HEK293 (cell line): ENCODE measurements around the gene GGN.

Experiments
- CTCF ChIA-PET: fragments of 350-600 bp; formaldehyde crosslinking; extraction: SDS; loops from one replicate; lab custom pipeline; 2021; ENCODE audit warnings: antibody characterized with exemption; lab: Yijun Ruan, JAX
- POLR2A ChIA-PET: fragments of 300-600 bp; formaldehyde crosslinking; extraction: SDS; loops from one replicate; lab custom pipeline; 2020; ENCODE audit warnings: antibody characterized with exemption, inconsistent platforms; lab: Yijun Ruan, JAX
- H3K27ac ChIP-seq: fragments of 200-500 bp; sonication (Bioruptor generic); 2 replicates; pipeline ENCODE4 v1.5.1; 2014; ENCODE audit warnings: low read depth, low read length, control low read depth, inconsistent platforms; ENCODE audit errors: extremely low read depth
- H3K36me3 ChIP-seq, 2 experiments: fragments of 200-500 bp in 1 of 2; sonication (Bioruptor generic) in 1 of 2; 1 replicate in 1 of 2; 2 replicates in 1 of 2; pipeline ENCODE4 v1.5.1; 2014 to 2017; ENCODE audit warnings: inconsistent platforms in 2 of 2, low read length in 2 of 2; ENCODE audit not compliant: control insufficient read depth in 2 of 2, insufficient read depth in 1 of 2
- H3K4me1 ChIP-seq: fragments of 200-500 bp; sonication (Bioruptor generic); 2 replicates; pipeline ENCODE4 v1.5.1; 2014; ENCODE audit warnings: mild to moderate bottlenecking, low read length, inconsistent platforms; ENCODE audit not compliant: control insufficient read depth, insufficient read depth
- H3K4me3 ChIP-seq: 2 replicates; pipeline ENCODE4 v1.5.1; 2011; ENCODE audit warnings: low read depth, mild to moderate bottlenecking, control low read depth, low read length, moderate library complexity
- H3K9me3 ChIP-seq: fragments of 200-500 bp; sonication (Bioruptor generic); 2 replicates; pipeline ENCODE4 v1.5.1; 2014; ENCODE audit warnings: low read depth, low read length, inconsistent platforms; ENCODE audit not compliant: control insufficient read depth, insufficient read depth
- GLIS1 ChIP-seq: fragments of 450-650 bp; formaldehyde crosslinking; IDR thresholded peaks from 2 replicates; pipeline ENCODE4 v1.5.1; 2016; ENCODE audit warnings: missing biosample characterization, missing genetic modification characterization
- GLIS2 ChIP-seq: fragments of 450-650 bp; formaldehyde crosslinking; IDR thresholded peaks from 2 replicates; pipeline ENCODE4 v1.5.1; 2016; ENCODE audit warnings: missing biosample characterization, missing genetic modification characterization
- IKZF3 ChIP-seq: fragments of 450-650 bp; IDR thresholded peaks from 2 replicates; pipeline ENCODE4 v1.5.0; 2018; ENCODE audit warnings: missing biosample characterization, mild to moderate bottlenecking, missing genetic modification characterization, moderate library complexity
- KLF1 ChIP-seq: fragments of 450-650 bp; formaldehyde crosslinking; IDR thresholded peaks from 2 replicates; pipeline ENCODE4 v1.5.1; 2016; ENCODE audit warnings: missing biosample characterization, missing genetic modification characterization
- KLF7 ChIP-seq: fragments of 450-650 bp; formaldehyde crosslinking; IDR thresholded peaks from 2 replicates; pipeline ENCODE4 v1.5.1; 2016; ENCODE audit warnings: missing biosample characterization, missing genetic modification characterization, borderline replicate concordance
- MEIS1 ChIP-seq: sonication (generic); formaldehyde crosslinking; IDR thresholded peaks from 2 replicates; pipeline ENCODE4 v1.8.1; 2022; ENCODE audit warnings: missing genetic modification reagents, mild to moderate bottlenecking, borderline replicate concordance
- RBAK ChIP-seq: fragments of 450-650 bp; formaldehyde crosslinking; IDR thresholded peaks from 2 replicates; pipeline ENCODE4 v1.5.1; 2016; ENCODE audit warnings: missing biosample characterization, missing genetic modification characterization
- SCRT2 ChIP-seq: fragments of 450-650 bp; formaldehyde crosslinking; IDR thresholded peaks from 2 replicates; pipeline ENCODE4 v1.5.1; 2016; ENCODE audit warnings: missing biosample characterization, missing genetic modification characterization
- ZBTB1 ChIP-seq: fragments of 450-650 bp; formaldehyde crosslinking; IDR thresholded peaks from 2 replicates; pipeline ENCODE4 v1.5.1; 2016; ENCODE audit warnings: missing biosample characterization, missing genetic modification characterization
- ZBTB21 ChIP-seq: fragments of 450-650 bp; formaldehyde crosslinking; IDR thresholded peaks from 2 replicates; pipeline ENCODE4 v1.5.1; 2017; ENCODE audit warnings: missing biosample characterization, missing genetic modification characterization
- ZNF114 ChIP-seq: fragments of 450-650 bp; formaldehyde crosslinking; IDR thresholded peaks from 2 replicates; pipeline ENCODE4 v1.5.0; 2017; ENCODE audit warnings: missing biosample characterization, missing genetic modification characterization
- ZNF121 ChIP-seq: fragments of 450-650 bp; formaldehyde crosslinking; IDR thresholded peaks from 2 replicates; pipeline ENCODE4 v1.5.1; 2016; ENCODE audit warnings: missing biosample characterization, missing genetic modification characterization
- ZNF132 ChIP-seq: fragments of 450-650 bp; formaldehyde crosslinking; IDR thresholded peaks from 2 replicates; pipeline ENCODE4 v1.5.1; 2017; ENCODE audit warnings: missing biosample characterization, missing genetic modification characterization, borderline replicate concordance
- ZNF155 ChIP-seq: fragments of 450-650 bp; formaldehyde crosslinking; IDR thresholded peaks from 2 replicates; pipeline ENCODE4 v1.5.1; 2016; ENCODE audit warnings: missing biosample characterization, missing genetic modification characterization
- ZNF175 ChIP-seq: fragments of 450-650 bp; formaldehyde crosslinking; IDR thresholded peaks from 2 replicates; pipeline ENCODE4 v1.5.1; 2016; ENCODE audit warnings: missing biosample characterization, missing genetic modification characterization
- ZNF202 ChIP-seq: fragments of 450-650 bp; formaldehyde crosslinking; IDR thresholded peaks from 2 replicates; pipeline ENCODE4 v1.5.1; 2016; ENCODE audit warnings: missing biosample characterization, missing genetic modification characterization, borderline replicate concordance
- ZNF248 ChIP-seq: fragments of 450-650 bp; formaldehyde crosslinking; IDR thresholded peaks from 2 replicates; pipeline ENCODE4 v1.5.1; 2017; ENCODE audit warnings: missing biosample characterization, missing genetic modification characterization
- ZNF391 ChIP-seq: fragments of 450-650 bp; formaldehyde crosslinking; IDR thresholded peaks from 2 replicates; pipeline ENCODE4 v1.5.1; 2016; ENCODE audit warnings: low read depth, missing biosample characterization, missing genetic modification characterization, borderline replicate concordance
- ZNF416 ChIP-seq: fragments of 450-650 bp; formaldehyde crosslinking; IDR thresholded peaks from 2 replicates; pipeline ENCODE4 v1.5.1; 2016; ENCODE audit warnings: missing biosample characterization, missing genetic modification characterization
- ZNF423 ChIP-seq: fragments of 450-650 bp; formaldehyde crosslinking; IDR thresholded peaks from 2 replicates; pipeline ENCODE4 v1.5.1; 2016; ENCODE audit warnings: missing biosample characterization, missing genetic modification characterization
- ZNF426 ChIP-seq: fragments of 450-650 bp; formaldehyde crosslinking; IDR thresholded peaks from 2 replicates; pipeline ENCODE4 v1.5.1; 2017; ENCODE audit warnings: missing biosample characterization, missing genetic modification characterization, mild to moderate bottlenecking, inconsistent platforms, moderate library complexity
- ZNF48 ChIP-seq: fragments of 450-650 bp; formaldehyde crosslinking; IDR thresholded peaks from 2 replicates; pipeline ENCODE4 v1.5.1; 2016; ENCODE audit warnings: missing biosample characterization, missing genetic modification characterization
- ZNF600 ChIP-seq: fragments of 450-650 bp; formaldehyde crosslinking; IDR thresholded peaks from 2 replicates; pipeline ENCODE4 v1.5.1; 2016; ENCODE audit warnings: missing biosample characterization, missing genetic modification characterization
- ZNF610 ChIP-seq: fragments of 450-650 bp; formaldehyde crosslinking; IDR thresholded peaks from 2 replicates; pipeline ENCODE4 v1.5.1; 2016; ENCODE audit warnings: missing biosample characterization, missing genetic modification characterization, borderline replicate concordance
- ZNF623 ChIP-seq: fragments of 450-650 bp; formaldehyde crosslinking; IDR thresholded peaks from 2 replicates; pipeline ENCODE4 v1.5.1; 2016; ENCODE audit warnings: missing biosample characterization, missing genetic modification characterization
- ZNF629 ChIP-seq: fragments of 450-650 bp; formaldehyde crosslinking; IDR thresholded peaks from 2 replicates; pipeline ENCODE4 v1.5.1; 2017; ENCODE audit warnings: missing biosample characterization, missing genetic modification characterization
- ZNF654 ChIP-seq: fragments of 450-650 bp; formaldehyde crosslinking; IDR thresholded peaks from 2 replicates; pipeline ENCODE4 v1.5.1; 2016; ENCODE audit warnings: low read depth, missing biosample characterization, missing genetic modification characterization
- TF ChIP-seq, protein P1 (sequence below): fragments of 450-650 bp; formaldehyde crosslinking; IDR thresholded peaks from 2 replicates; pipeline ENCODE4 v1.5.1; 2016; ENCODE audit warnings: missing biosample characterization, missing genetic modification characterization
- TF ChIP-seq, protein P2 (sequence below): fragments of 450-650 bp; formaldehyde crosslinking; IDR thresholded peaks from 2 replicates; pipeline ENCODE4 v1.5.1; 2016; ENCODE audit warnings: missing biosample characterization, missing genetic modification characterization
- TF ChIP-seq, protein P3 (sequence below): fragments of 450-650 bp; formaldehyde crosslinking; IDR thresholded peaks from 2 replicates; pipeline ENCODE4 v1.5.1; 2016; ENCODE audit warnings: missing biosample characterization, missing genetic modification characterization
- TF ChIP-seq, protein P4 (sequence below): fragments of 450-650 bp; formaldehyde crosslinking; IDR thresholded peaks from 2 replicates; pipeline ENCODE4 v1.5.1; 2016; ENCODE audit warnings: missing biosample characterization, missing genetic modification characterization, low read depth
- TF ChIP-seq, protein P5 (sequence below): fragments of 450-650 bp; formaldehyde crosslinking; IDR thresholded peaks from 2 replicates; pipeline ENCODE4 v1.5.1; 2016; ENCODE audit warnings: missing biosample characterization, missing genetic modification characterization

The GGN gene

DNA sequence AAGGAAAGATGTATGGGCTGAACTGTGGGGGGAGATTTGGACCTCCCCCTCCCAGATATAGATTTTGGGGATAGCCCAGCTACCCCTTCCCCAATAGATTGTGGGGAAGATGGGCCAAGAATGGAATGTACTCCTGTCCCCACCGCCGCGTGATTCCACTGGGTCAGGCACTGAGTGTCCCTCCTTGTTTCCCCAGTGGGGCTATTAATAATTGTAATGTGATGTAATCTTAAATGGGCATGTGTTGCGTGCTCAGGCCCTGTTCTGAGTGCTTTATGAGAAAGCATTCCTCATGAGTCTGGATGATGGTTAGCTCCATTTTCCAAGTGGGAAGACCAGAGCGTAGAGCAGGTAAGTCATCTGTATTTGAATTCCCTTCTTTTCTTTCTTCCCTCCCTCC, 12.1 kb downstream of the GGN start (continued):
- TF ChIP-seq GLIS2 (tag by site-specific recombination) (no peak), MEIS1 (CRISPR knock-in tag) (no peak), ZNF426 (tag by site-specific recombination) (no peak), ZNF600 (tag by site-specific recombination) (no peak), ZNF121 (tag by site-specific recombination) (no peak), ZNF132 (tag by site-specific recombination) (no peak), ZNF629 (tag by site-specific recombination) (0 out of 2 replicates have a peak, but pooled peaks have one; percentile 24), IKZF3 (peak; percentile 18; the same call in 1 of the 2 replicates), RBAK (tag by site-specific recombination) (0 out of 2 replicates have a peak, but pooled peaks have one; percentile 3), ZNF155 (tag by site-specific recombination) (no peak), ZNF114 (tag by site-specific recombination) (no peak), ZNF202 (tag by site-specific recombination) (no peak), ZNF48 (tag by site-specific recombination) (no peak), KLF1 (no peak), SCRT2 (tag by site-specific recombination) (peak; percentile 63; the same call in 1 of the 2 replicates)
- TF ChIP-seq, protein P1, sequence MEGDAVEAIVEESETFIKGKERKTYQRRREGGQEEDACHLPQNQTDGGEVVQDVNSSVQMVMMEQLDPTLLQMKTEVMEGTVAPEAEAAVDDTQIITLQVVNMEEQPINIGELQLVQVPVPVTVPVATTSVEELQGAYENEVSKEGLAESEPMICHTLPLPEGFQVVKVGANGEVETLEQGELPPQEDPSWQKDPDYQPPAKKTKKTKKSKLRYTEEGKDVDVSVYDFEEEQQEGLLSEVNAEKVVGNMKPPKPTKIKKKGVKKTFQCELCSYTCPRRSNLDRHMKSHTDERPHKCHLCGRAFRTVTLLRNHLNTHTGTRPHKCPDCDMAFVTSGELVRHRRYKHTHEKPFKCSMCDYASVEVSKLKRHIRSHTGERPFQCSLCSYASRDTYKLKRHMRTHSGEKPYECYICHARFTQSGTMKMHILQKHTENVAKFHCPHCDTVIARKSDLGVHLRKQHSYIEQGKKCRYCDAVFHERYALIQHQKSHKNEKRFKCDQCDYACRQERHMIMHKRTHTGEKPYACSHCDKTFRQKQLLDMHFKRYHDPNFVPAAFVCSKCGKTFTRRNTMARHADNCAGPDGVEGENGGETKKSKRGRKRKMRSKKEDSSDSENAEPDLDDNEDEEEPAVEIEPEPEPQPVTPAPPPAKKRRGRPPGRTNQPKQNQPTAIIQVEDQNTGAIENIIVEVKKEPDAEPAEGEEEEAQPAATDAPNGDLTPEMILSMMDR (tag by site-specific recombination) = no peak
- TF ChIP-seq, protein P2, sequence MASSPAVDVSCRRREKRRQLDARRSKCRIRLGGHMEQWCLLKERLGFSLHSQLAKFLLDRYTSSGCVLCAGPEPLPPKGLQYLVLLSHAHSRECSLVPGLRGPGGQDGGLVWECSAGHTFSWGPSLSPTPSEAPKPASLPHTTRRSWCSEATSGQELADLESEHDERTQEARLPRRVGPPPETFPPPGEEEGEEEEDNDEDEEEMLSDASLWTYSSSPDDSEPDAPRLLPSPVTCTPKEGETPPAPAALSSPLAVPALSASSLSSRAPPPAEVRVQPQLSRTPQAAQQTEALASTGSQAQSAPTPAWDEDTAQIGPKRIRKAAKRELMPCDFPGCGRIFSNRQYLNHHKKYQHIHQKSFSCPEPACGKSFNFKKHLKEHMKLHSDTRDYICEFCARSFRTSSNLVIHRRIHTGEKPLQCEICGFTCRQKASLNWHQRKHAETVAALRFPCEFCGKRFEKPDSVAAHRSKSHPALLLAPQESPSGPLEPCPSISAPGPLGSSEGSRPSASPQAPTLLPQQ (tag by site-specific recombination) = peak; percentile 100
- TF ChIP-seq, protein P3, sequence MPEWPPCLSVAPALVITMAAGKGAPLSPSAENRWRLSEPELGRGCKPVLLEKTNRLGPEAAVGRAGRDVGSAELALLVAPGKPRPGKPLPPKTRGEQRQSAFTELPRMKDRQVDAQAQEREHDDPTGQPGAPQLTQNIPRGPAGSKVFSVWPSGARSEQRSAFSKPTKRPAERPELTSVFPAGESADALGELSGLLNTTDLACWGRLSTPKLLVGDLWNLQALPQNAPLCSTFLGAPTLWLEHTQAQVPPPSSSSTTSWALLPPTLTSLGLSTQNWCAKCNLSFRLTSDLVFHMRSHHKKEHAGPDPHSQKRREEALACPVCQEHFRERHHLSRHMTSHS (tag by site-specific recombination) = no peak
- TF ChIP-seq, protein P4, sequence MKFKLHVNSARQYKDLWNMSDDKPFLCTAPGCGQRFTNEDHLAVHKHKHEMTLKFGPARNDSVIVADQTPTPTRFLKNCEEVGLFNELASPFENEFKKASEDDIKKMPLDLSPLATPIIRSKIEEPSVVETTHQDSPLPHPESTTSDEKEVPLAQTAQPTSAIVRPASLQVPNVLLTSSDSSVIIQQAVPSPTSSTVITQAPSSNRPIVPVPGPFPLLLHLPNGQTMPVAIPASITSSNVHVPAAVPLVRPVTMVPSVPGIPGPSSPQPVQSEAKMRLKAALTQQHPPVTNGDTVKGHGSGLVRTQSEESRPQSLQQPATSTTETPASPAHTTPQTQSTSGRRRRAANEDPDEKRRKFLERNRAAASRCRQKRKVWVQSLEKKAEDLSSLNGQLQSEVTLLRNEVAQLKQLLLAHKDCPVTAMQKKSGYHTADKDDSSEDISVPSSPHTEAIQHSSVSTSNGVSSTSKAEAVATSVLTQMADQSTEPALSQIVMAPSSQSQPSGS = peak; percentile 75

DNA sequence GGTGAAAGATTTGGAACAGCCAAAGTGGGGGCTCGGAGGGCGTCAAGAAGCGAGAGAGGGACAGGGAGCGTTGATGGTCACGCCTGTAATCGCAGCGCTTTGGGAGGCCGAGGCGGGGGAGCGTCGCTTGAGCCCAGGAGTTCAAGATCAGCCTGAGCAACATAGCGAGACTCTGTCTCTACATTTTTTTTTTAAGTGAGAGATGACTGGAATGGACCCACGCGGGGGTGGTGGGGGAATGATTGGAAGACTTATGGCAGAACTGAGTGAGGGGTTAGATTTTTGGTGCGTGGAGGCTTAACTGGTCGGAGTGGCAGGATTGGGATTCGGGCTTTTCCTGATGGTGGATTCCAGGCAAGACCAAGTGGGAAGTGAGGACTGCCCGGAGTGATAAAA, 12.7 kb downstream of the GGN start:
- POLR2A ChIA-PET = interaction anchor here (0.9 to 3.7 kb wide), 17 partner anchors 9 to 967 kb away, joined by 3 to 223 read pairs (median 8); partner anchors contain the start of genes CATSPERG, EIF3K, FAM98C and GGN
- H3K9me3 ChIP-seq = no peaks in the 10 kb centered on the region
- H3K36me3 ChIP-seq = peaks cover 33 to 42% of the 10 kb centered on the region in 2 experiments
- peak overlapping the region; percentile 70 for H3K4me3 ChIP-seq
- CTCF ChIA-PET = interaction anchor here (0.7 to 4.0 kb wide), 9 partner anchors 28 to 472 kb away, joined by 3 to 37 read pairs (median 12); partner anchors contain the start of genes CATSPERG, FAM98C, SIPA1L3 and WDR87
- H3K27ac ChIP-seq = peak overlapping the region; percentile 93
- H3K4me1 ChIP-seq = peaks cover 20% of the 10 kb centered on the region
- TF ChIP-seq ZNF610 (tag by site-specific recombination) (0 out of 2 replicates have a peak, but pooled peaks have one; percentile 8), ZNF391 (tag by site-specific recombination) (peak; percentile 47; the same call in 1 of the 2 replicates), ZNF416 (tag by site-specific recombination) (0 out of 2 replicates have a peak, but pooled peaks have one; percentile 2), ZNF248 (tag by site-specific recombination) (0 out of 2 replicates have a peak, but pooled peaks have one; percentile 69), KLF7 (peak; percentile 10; the same call in 1 of the 2 replicates), GLIS1 (tag by site-specific recombination) (peak; percentile 97), ZBTB1 (tag by site-specific recombination) (no peak), ZNF654 (tag by site-specific recombination) (no peak), ZBTB21 (tag by site-specific recombination) (no peak), ZNF175 (tag by site-specific recombination) (no peak), ZNF623 (tag by site-specific recombination) (0 out of 2 replicates have a peak, but pooled peaks have one; percentile 1), ZNF423 (tag by site-specific recombination) (0 out of 2 replicates have a peak, but pooled peaks have one; percentile 11)
- TF ChIP-seq, protein P5, sequence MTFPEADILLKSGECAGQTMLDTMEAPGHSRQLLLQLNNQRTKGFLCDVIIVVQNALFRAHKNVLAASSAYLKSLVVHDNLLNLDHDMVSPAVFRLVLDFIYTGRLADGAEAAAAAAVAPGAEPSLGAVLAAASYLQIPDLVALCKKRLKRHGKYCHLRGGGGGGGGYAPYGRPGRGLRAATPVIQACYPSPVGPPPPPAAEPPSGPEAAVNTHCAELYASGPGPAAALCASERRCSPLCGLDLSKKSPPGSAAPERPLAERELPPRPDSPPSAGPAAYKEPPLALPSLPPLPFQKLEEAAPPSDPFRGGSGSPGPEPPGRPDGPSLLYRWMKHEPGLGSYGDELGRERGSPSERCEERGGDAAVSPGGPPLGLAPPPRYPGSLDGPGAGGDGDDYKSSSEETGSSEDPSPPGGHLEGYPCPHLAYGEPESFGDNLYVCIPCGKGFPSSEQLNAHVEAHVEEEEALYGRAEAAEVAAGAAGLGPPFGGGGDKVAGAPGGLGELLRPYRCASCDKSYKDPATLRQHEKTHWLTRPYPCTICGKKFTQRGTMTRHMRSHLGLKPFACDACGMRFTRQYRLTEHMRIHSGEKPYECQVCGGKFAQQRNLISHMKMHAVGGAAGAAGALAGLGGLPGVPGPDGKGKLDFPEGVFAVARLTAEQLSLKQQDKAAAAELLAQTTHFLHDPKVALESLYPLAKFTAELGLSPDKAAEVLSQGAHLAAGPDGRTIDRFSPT = no peak
